ENCODE data around the gene PRKG2. TPM values are rescaled to one million over a fixed set of nuclear protein-coding genes. Genes with fewer than 3 reads are reported as not detected.

The PRKG2 gene
- polyA plus RNA-seq, 1 donor from 2014 or later = 0.16 TPM

GRCh38 chr4:81197864-81198524 is 17.0 kb downstream of the PRKG2 start:
- no peaks in the 10 kb centered on the region for H3K27me3 ChIP-seq (ENCODE audit: insufficient read depth, low read depth, low read length)
- H3K4me3 ChIP-seq (ENCODE audit: low read length) = no peak overlapping the region
- no peaks in the 10 kb centered on the region for H3K36me3 ChIP-seq (ENCODE audit: insufficient read depth, low read length)
- H3K4me2 ChIP-seq (ENCODE audit: low read length) = no peak overlapping the region
- H3K79me2 ChIP-seq (replicated peaks; ENCODE audit: insufficient read depth, low read length) = no peaks in the 10 kb centered on the region
- H3K9me2 ChIP-seq (ENCODE audit: insufficient read depth, low read length) = no peaks in the 10 kb centered on the region
- H4K20me1 ChIP-seq (ENCODE audit: insufficient read depth) = no peaks in the 10 kb centered on the region
- H3K9ac ChIP-seq (ENCODE audit: low read length) = no peak overlapping the region
- H3K27ac ChIP-seq (ENCODE audit: low read length) = no peak overlapping the region
- H2AFZ ChIP-seq (ENCODE audit: low read depth, low read length) = no peak overlapping the region
- TF ChIP-seq SMC3 (conservative IDR thresholded peaks at IDR 0.05; ENCODE audit: poor library complexity) (no peak), EZH2 (IDR thresholded peaks at IDR 0.05; ENCODE audit: borderline replicate concordance, insufficient read depth, low read length, poor library complexity, severe bottlenecking) (no peak), REST (IDR thresholded peaks at IDR 0.05; ENCODE audit: borderline replicate concordance) (no peak)
- H3F3A ChIP-seq (ENCODE audit: insufficient read depth, low read length, poor library complexity, severe bottlenecking) = no peaks in the 10 kb centered on the region
- H3K9me3 ChIP-seq (ENCODE audit: low read length) = no peaks in the 10 kb centered on the region

GRCh38 chr4:81196126-81196650 is 18.8 kb downstream of the PRKG2 start:
- H3F3A ChIP-seq (ENCODE audit: insufficient read depth, low read length, poor library complexity, severe bottlenecking) = no peaks in the 10 kb centered on the region
- H3K4me3 ChIP-seq (ENCODE audit: low read length) = no peak overlapping the region
- TF ChIP-seq CTCF (IDR thresholded peaks at IDR 0.05; ENCODE audit: poor library complexity, severe bottlenecking) (no peak), POLR2AphosphoS5 (IDR thresholded peaks at IDR 0.05) (no peak), EP300 (conservative IDR thresholded peaks at IDR 0.05; ENCODE audit: poor library complexity, severe bottlenecking) (no peak), EZH2 (IDR thresholded peaks at IDR 0.05; ENCODE audit: borderline replicate concordance, insufficient read depth, low read length, poor library complexity, severe bottlenecking) (no peak), RAD21 (conservative IDR thresholded peaks at IDR 0.05) (no peak), MXI1 (conservative IDR thresholded peaks at IDR 0.05; ENCODE audit: poor library complexity, severe bottlenecking) (no peak)
- no peak overlapping the region for H3K27ac ChIP-seq (ENCODE audit: low read length)
- no peaks in the 10 kb centered on the region for H3K36me3 ChIP-seq (ENCODE audit: insufficient read depth, low read length)
- H3K27me3 ChIP-seq (ENCODE audit: insufficient read depth, low read depth, low read length) = no peaks in the 10 kb centered on the region
- H4K20me1 ChIP-seq (ENCODE audit: insufficient read depth) = no peaks in the 10 kb centered on the region
- no peaks in the 10 kb centered on the region for H3K79me2 ChIP-seq (replicated peaks; ENCODE audit: insufficient read depth, low read length)
- H3K9me3 ChIP-seq (ENCODE audit: low read length) = no peaks in the 10 kb centered on the region
- no peaks in the 10 kb centered on the region for H3K9me2 ChIP-seq (ENCODE audit: insufficient read depth, low read length)
- H3K4me2 ChIP-seq (ENCODE audit: low read length) = no peak overlapping the region
- H2AFZ ChIP-seq (ENCODE audit: low read depth, low read length) = no peak overlapping the region
- H3K9ac ChIP-seq (ENCODE audit: low read length) = no peak overlapping the region

Data from neural cell (in vitro differentiated cells).